22Rv1 (cell line): ENCODE data around the gene HMGB3.

Experiments used
- CTCF ChIP-seq: fragments of 450-650 bp; IDR thresholded peaks from 2 replicates; pipeline ENCODE4 v1.5.1; 2017; ENCODE audit warnings: mild to moderate bottlenecking
- ZFX ChIP-seq: fragments of 450-650 bp; IDR thresholded peaks from 2 replicates; pipeline ENCODE4 v1.6.1; 2017; ENCODE audit warnings: antibody characterized with exemption, borderline replicate concordance

- TF ChIP-seq CTCF = no peak
- no peak for TF ChIP-seq ZFX
Measured at GRCh38 chrX:151009582-151009981, 26.4 kb downstream of the HMGB3 start.
